ENCODE data around the gene EML4.
"Not testable (repeated sequence)": the region's sequence is repeated elsewhere in the genome, so short reads cannot be mapped to it uniquely, and the experiment has no call there.

EML4 gene

GRCh38 chr2:42328923-42329322, 159.8 kb downstream of the EML4 start:
- no peak for DNase-seq (ENCODE audit: extremely low read depth, low read depth)
- no peak for TF ChIP-seq CTCF (IDR thresholded peaks at IDR 0.05; ENCODE audit: low read depth, low read length, missing control alignments)
- H3K4me3 ChIP-seq (replicated peaks; ENCODE audit: low read depth, low read length) = no peak overlapping the region

- no peak for DNase-seq (ENCODE audit: extremely low read depth, low read depth)
- no peak overlapping the region for H3K4me3 ChIP-seq (replicated peaks; ENCODE audit: low read depth, low read length)
- no peak for TF ChIP-seq CTCF (IDR thresholded peaks at IDR 0.05; ENCODE audit: low read depth, low read length, missing control alignments)
Measured at GRCh38 chr2:42329736-42330135, 160.6 kb downstream of the EML4 start.

- DNase-seq (ENCODE audit: extremely low read depth, low read depth) = no peak
- no peak overlapping the region for H3K4me3 ChIP-seq (replicated peaks; ENCODE audit: low read depth, low read length)
- no peak for TF ChIP-seq CTCF (IDR thresholded peaks at IDR 0.05; ENCODE audit: low read depth, low read length, missing control alignments)
Measured at GRCh38 chr2:42331569-42332284, 162.6 kb downstream of the EML4 start.

- TF ChIP-seq CTCF (IDR thresholded peaks at IDR 0.05; ENCODE audit: low read depth, low read length, missing control alignments) = no peak
Measured at GRCh38 chr2:42332575-42332974, 163.4 kb downstream of the EML4 start.

GRCh38 chr2:42333579-42333978, 164.4 kb downstream of the EML4 start:
- TF ChIP-seq CTCF (IDR thresholded peaks at IDR 0.05; ENCODE audit: low read depth, low read length, missing control alignments) = no peak
- no peak for DNase-seq (ENCODE audit: extremely low read depth, low read depth)
- no peak overlapping the region for H3K4me3 ChIP-seq (replicated peaks; ENCODE audit: low read depth, low read length)

More at GRCh38 chr2:42332575-42332974, 163.4 kb downstream of the EML4 start:
- DNase-seq (ENCODE audit: extremely low read depth, low read depth) = no peak
- H3K4me3 ChIP-seq (replicated peaks; ENCODE audit: low read depth, low read length) = no peak overlapping the region

- TF ChIP-seq CTCF (IDR thresholded peaks at IDR 0.05; ENCODE audit: low read depth, low read length, missing control alignments) = no peak
- DNase-seq (ENCODE audit: extremely low read depth, low read depth) = no peak
- H3K4me3 ChIP-seq (replicated peaks; ENCODE audit: low read depth, low read length) = no peak overlapping the region
Measured at GRCh38 chr2:42334220-42334619, 165.1 kb downstream of the EML4 start.

GRCh38 chr2:42334865-42335264, 165.7 kb downstream of the EML4 start:
- not testable (repeated sequence) for H3K4me3 ChIP-seq (replicated peaks; ENCODE audit: low read depth, low read length); DNase-seq (ENCODE audit: extremely low read depth, low read depth)

Data from HFF-Myc (cell line).